PC-3 (cell line): ENCODE results near the gene MIER1. TPM values are rescaled to one million over a fixed set of nuclear protein-coding genes. Genes with fewer than 3 reads are reported as not detected.

Source experiments
- ATAC-seq: fragments of 200-7000 bp; cut with Tn5 transposase; 2 replicates; pipeline ENCODE4 v1.9.1; 2020; ENCODE audit warnings: mild to moderate bottlenecking, moderate library complexity
- BruUV-seq: library from RNA; stranded (reverse); fragments of 400-500 nt; replicated peaks from 2 replicates; lab custom pipeline; 2021; lab: Mats Ljungman, UMichigan
- CTCF ChIA-PET: fragments of 300-600 bp; sonication (Branson Sonifier 250); formaldehyde crosslinking; loops from one replicate; lab custom pipeline; 2022; ENCODE audit warnings: antibody characterized with exemption; lab: Charles Lee
- POLR2A ChIA-PET: fragments of 300-600 bp; sonication (Branson Sonifier 250); formaldehyde crosslinking; loops from one replicate; lab custom pipeline; 2022; ENCODE audit warnings: antibody characterized with exemption; ENCODE audit not compliant: unreplicated experiment; lab: Charles Lee
- DNase-seq: peaks from one replicate; pipeline ENCODE4 v3.0.0-alpha.2; 2015
- H2AFZ ChIP-seq: fragments of 300-600 bp; sonication (generic); 2 replicates; pipeline ENCODE4 v1.6.0; 2016; ENCODE audit warnings: antibody characterized with exemption, low read length
- H3F3A ChIP-seq: fragments of 300-600 bp; sonication (generic); one replicate; pipeline ENCODE4 v1.6.0; 2017; ENCODE audit warnings: antibody characterized with exemption, low read length, control low read depth, mild to moderate bottlenecking; ENCODE audit not compliant: unreplicated experiment
- H3K27ac ChIP-seq: fragments of 300-600 bp; sonication (generic); 2 replicates; pipeline ENCODE4 v1.5.1; 2016; ENCODE audit warnings: mild to moderate bottlenecking, low read length
- H3K27me3 ChIP-seq: fragments of 300-600 bp; sonication (generic); 2 replicates; pipeline ENCODE4 v1.6.1; 2016; ENCODE audit warnings: low read length, mixed read lengths
- H3K36me3 ChIP-seq: fragments of 300-600 bp; sonication (generic); 2 replicates; pipeline ENCODE4 v1.6.1; 2016; ENCODE audit warnings: low read depth, mixed run types, low read length, mixed read lengths
- H3K4me1 ChIP-seq: fragments of 300-600 bp; sonication (generic); 2 replicates; pipeline ENCODE4 v1.5.1; 2016; ENCODE audit warnings: low read length; ENCODE audit not compliant: insufficient read depth
- H3K4me2 ChIP-seq: fragments of 300-600 bp; sonication (generic); 2 replicates; pipeline ENCODE4 v1.6.0; 2016; ENCODE audit warnings: low read length
- H3K4me3 ChIP-seq: fragments of 300-600 bp; sonication (generic); 2 replicates; pipeline ENCODE4 v1.5.1; 2016; ENCODE audit warnings: mild to moderate bottlenecking, low read length, mixed read lengths
- H3K79me2 ChIP-seq: fragments of 300-600 bp; sonication (generic); 2 replicates; pipeline ENCODE4 v1.6.1; 2017; ENCODE audit warnings: low read length, mixed read lengths
- H3K9ac ChIP-seq: fragments of 300-600 bp; sonication (generic); 2 replicates; pipeline ENCODE4 v1.6.0; 2016; ENCODE audit warnings: mild to moderate bottlenecking, low read length
- H3K9me2 ChIP-seq: fragments of 300-600 bp; sonication (generic); replicated peaks from 2 replicates; pipeline ENCODE4 v1.6.1; 2016; ENCODE audit warnings: mixed run types, low read length, mixed read lengths
- H3K9me3 ChIP-seq: fragments of 300-600 bp; sonication (generic); 2 replicates; pipeline ENCODE4 v1.6.1; 2016; ENCODE audit warnings: low read length, mixed read lengths
- H4K20me1 ChIP-seq: fragments of 300-600 bp; sonication (generic); 2 replicates; pipeline ENCODE4 v1.6.1; 2016; ENCODE audit warnings: low read length, mixed read lengths
- CTCF ChIP-seq: fragments of 300-600 bp; sonication (generic); conservative IDR thresholded peaks from 2 replicates; pipeline ENCODE4 v1.5.1; 2017; ENCODE audit warnings: antibody characterized with exemption, low read depth, mild to moderate bottlenecking, low read length
- EZH2 ChIP-seq: fragments of 300-600 bp; sonication (generic); IDR thresholded peaks from one replicate; pipeline ENCODE4 v1.6.1; 2017; ENCODE audit warnings: antibody characterized with exemption, mild to moderate bottlenecking, low read length; ENCODE audit not compliant: unreplicated experiment
- EZH2phosphoT487 ChIP-seq: fragments of 300-600 bp; sonication (generic); IDR thresholded peaks from 2 replicates; pipeline ENCODE4 v1.6.1; 2018; ENCODE audit warnings: mild to moderate bottlenecking, antibody characterized with exemption, low read length, borderline replicate concordance
- intact Hi-C: fragments of 100-400 bp; cut with micrococcal nuclease; formaldehyde crosslinking; loops from 2 replicates; pipeline ENCODE4 v1.9.0; 2023
- total RNA-seq: library from RNA; depleted of rRNA; stranded (reverse); fragments of >200 nt; gene quantifications from 2 replicates; pipeline ENCODE4 v1.2.3, GENCODE V29; 2014

MIER1 gene
- total RNA-seq, 1 experiment from 2014 or later = 11.8 TPM

- no peak for DNase-seq
- TF ChIP-seq CTCF (no peak), EZH2 (no peak), EZH2phosphoT487 (no peak)
- no TSS peak for BruUV-seq
- Histone ChIP-seq H3K27me3 (no peaks in the 10 kb centered on the region), H3K79me2 (peaks cover 83% of the 10 kb centered on the region), H3K4me1 (peaks cover 44% of the 10 kb centered on the region), H3K9me2 (no peaks in the 10 kb centered on the region), H4K20me1 (peaks cover 12% of the 10 kb centered on the region; the same call in 1 of the 2 replicates), H3K36me3 (no peaks in the 10 kb centered on the region), H2AFZ (peak overlapping the region; percentile 76), H3F3A (no peaks in the 10 kb centered on the region), H3K27ac (peak overlapping the region; percentile 82), H3K9ac (peak overlapping the region; percentile 86), H3K9me3 (no peaks in the 10 kb centered on the region), H3K4me3 (peak overlapping the region; percentile 88), H3K4me2 (peak overlapping the region; percentile 97)
- ChIA-PET POLR2A (interaction anchor here (0.6 kb wide), 1 partner anchor 863 kb away, joined by 4 read pairs; no protein-coding TSS in a partner anchor), CTCF (no interaction called here)
- no peak; the same call in 1 of the 2 replicates for ATAC-seq
- intact Hi-C loops = loop anchor here (5.0 kb wide), 3 partner anchors 122 to 1508 kb away; partner anchors contain the start of genes LEPR, LEPROT and SLC35D1
Measured at GRCh38 chr1:66930823-66931174, 6.0 kb downstream of the MIER1 start.

GRCh38 chr1:66931590-66931989 lies 6.8 kb downstream of the MIER1 start:
- Histone ChIP-seq H3K79me2 (peaks cover 83% of the 10 kb centered on the region), H3K4me3 (peak overlapping the region; percentile 88), H2AFZ (0 out of 2 replicates have a peak overlapping the region, but pooled peaks have one; percentile 52), H3K9me3 (no peaks in the 10 kb centered on the region), H3K27me3 (no peaks in the 10 kb centered on the region), H3K36me3 (no peaks in the 10 kb centered on the region), H3K4me2 (peak overlapping the region; percentile 97), H3K9me2 (no peaks in the 10 kb centered on the region), H3K9ac (peak overlapping the region; percentile 86), H3F3A (no peaks in the 10 kb centered on the region), H4K20me1 (peaks cover 12% of the 10 kb centered on the region; the same call in 1 of the 2 replicates), H3K27ac (peak overlapping the region; percentile 82; the same call in 1 of the 2 replicates), H3K4me1 (peaks cover 39% of the 10 kb centered on the region)
- BruUV-seq = no TSS peak
- POLR2A ChIA-PET = no interaction called here
- CTCF ChIA-PET = no interaction called here
- intact Hi-C loops = loop anchor here (5.0 kb wide), 3 partner anchors 121 to 1509 kb away; partner anchors contain the start of genes LEPR, LEPROT and SLC35D1
- no peak for ATAC-seq
- DNase-seq = no peak
- TF ChIP-seq CTCF (no peak), EZH2 (no peak), EZH2phosphoT487 (no peak)

GRCh38 chr1:66932291-66932690 lies 7.5 kb downstream of the MIER1 start:
- peaks cover 12% of the 10 kb centered on the region; the same call in 1 of the 2 replicates for H4K20me1 ChIP-seq
- no peak for ATAC-seq
- peak overlapping the region; percentile 97 for H3K4me2 ChIP-seq
- TF ChIP-seq EZH2 (no peak), EZH2phosphoT487 (no peak), CTCF (no peak)
- no peaks in the 10 kb centered on the region for H3F3A ChIP-seq
- BruUV-seq = no TSS peak
- intact Hi-C loops = loop anchor here (5.0 kb wide), 3 partner anchors 120 to 1510 kb away; partner anchors contain the start of genes LEPR, LEPROT and SLC35D1
- no peak overlapping the region for H3K27ac ChIP-seq
- no peaks in the 10 kb centered on the region for H3K36me3 ChIP-seq
- no peaks in the 10 kb centered on the region for H3K27me3 ChIP-seq
- CTCF ChIA-PET = no interaction called here
- no peaks in the 10 kb centered on the region for H3K9me2 ChIP-seq
- POLR2A ChIA-PET = no interaction called here
- peaks cover 32% of the 10 kb centered on the region for H3K4me1 ChIP-seq
- no peaks in the 10 kb centered on the region for H3K9me3 ChIP-seq
- H2AFZ ChIP-seq = no peak overlapping the region
- H3K9ac ChIP-seq = peak overlapping the region; percentile 86
- no peak for DNase-seq
- H3K4me3 ChIP-seq = peak overlapping the region; percentile 88
- H3K79me2 ChIP-seq = peaks cover 83% of the 10 kb centered on the region
